NCI-H226 (cell line): ENCODE data around the gene MYO9B.

Experiments
- DNase-seq: peaks from one replicate; pipeline ENCODE4 v3.0.0-alpha.2; 2015

The MYO9B gene

DNA sequence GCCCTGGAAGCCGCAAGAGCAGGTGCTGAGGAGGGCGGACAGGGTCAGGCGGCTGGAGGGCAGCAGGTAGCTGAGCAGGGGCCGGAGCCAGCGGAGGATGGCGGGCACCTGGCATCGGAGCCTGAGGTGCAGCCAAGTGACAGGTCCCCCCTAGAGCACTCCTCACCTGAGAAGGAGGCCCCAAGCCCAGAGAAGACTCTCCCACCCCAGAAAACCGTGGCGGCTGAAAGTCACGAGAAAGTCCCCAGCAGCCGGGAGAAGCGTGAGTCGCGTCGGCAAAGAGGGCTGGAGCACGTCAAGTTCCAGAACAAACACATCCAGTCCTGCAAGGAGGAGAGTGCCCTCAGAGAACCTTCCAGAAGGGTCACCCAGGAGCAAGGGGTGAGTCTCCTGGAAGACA, 119.0 kb downstream of the MYO9B start:
- no peak for DNase-seq

DNA sequence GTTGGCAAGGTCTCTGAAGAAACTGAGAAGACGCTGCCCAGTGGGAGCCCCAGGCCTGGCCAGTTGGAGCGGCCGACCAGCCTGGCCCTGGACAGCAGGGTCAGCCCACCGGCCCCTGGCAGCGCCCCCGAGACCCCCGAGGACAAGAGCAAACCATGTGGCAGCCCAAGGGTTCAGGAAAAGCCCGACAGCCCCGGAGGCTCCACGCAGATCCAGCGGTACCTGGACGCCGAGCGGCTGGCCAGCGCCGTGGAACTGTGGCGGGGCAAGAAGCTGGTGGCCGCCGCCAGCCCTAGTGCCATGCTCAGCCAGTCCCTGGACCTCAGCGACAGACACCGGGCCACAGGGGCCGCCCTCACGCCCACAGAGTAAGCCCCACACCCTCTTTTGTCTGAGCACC, 119.5 kb downstream of the MYO9B start:
- DNase-seq, result no peak

DNA sequence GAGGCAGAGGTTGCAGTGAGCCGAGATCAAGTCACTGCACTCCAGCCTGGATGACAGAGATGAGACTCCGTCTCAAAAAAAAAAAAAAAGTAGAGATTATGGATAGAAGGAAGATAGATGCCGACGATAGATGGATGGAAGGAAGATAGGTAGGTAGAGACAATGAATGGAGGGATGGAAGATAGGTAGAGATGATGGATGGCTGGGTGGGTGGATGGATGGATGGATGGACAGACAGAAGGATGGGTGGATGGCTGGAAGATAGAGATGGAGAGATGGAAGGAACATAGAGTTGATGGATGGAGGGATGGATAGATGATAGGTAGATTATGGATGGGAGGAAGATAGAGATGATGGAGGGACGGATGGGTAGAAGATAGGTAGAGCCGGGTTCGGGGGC, 121.0 kb downstream of the MYO9B start:
- no peak for DNase-seq

DNA sequence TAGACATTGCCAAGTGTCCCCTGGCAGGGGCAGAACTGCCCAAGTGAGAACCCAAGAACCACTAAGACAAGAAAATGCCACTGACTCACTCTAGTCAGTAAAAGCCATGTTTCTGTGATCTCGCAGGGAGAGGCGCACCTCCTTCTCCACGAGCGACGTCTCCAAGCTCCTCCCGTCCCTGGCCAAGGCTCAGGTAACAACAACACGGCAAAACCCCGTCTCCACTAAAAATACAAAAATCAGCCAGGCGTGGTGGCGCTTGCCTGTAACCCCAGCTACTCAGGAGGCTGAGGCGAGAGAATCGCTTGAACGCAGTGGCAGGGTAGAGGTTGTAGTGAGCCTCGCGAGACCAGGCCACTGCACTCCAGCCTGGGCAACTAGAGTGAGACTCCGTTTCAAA, 122.1 kb downstream of the MYO9B start:
- DNase-seq, result no peak

DNA sequence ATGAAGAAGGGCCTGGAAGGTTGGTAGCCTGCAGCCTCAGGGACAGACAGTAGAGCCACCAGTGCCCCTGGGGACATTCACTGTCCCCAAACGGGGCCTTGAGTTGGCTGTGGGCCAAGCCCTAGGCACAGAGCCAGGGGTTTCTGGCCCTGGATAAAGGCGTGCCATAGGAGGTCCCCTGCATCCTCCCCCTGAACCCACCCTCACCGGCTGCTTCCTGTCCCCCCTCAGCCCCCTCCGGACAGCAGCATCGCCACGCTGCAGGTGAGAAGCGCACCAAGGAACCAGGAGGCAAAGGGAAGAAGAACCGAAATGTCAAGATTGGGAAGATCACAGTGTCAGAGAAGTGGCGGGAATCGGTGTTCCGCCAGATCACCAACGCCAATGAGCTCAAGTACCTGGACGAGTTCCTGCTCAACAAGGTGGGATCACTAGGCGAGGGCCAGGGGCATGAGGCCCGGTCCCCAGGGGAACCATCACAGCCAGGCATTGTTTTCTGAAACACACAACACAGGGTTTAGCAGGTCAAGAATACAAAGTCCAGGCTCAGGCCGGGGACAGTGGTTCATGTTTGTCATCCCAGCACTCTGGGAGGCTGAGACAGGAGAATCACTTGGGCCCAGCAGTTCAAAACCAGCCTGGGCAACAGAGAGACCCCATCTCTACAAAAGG, 125.0 kb downstream of the MYO9B start:
- DNase-seq, result no peak

DNA sequence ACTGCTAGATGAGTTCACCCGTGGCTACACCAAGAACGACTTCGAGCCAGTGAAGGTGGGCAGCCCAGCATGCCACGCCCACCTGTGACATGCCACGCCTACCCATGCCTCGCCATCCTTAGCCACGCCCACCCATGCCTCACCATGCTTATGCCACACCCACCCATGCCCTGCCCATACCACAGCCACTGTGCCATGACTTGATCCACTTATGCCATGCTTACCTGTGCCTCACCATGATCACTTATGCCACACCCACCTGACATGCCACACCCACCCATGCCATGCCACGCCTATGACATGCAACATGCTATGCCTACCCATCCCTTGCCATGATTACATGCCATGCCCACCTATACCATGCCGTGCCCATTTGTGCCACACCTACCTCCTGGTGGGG, 126.7 kb downstream of the MYO9B start:
- no peak for DNase-seq

DNA sequence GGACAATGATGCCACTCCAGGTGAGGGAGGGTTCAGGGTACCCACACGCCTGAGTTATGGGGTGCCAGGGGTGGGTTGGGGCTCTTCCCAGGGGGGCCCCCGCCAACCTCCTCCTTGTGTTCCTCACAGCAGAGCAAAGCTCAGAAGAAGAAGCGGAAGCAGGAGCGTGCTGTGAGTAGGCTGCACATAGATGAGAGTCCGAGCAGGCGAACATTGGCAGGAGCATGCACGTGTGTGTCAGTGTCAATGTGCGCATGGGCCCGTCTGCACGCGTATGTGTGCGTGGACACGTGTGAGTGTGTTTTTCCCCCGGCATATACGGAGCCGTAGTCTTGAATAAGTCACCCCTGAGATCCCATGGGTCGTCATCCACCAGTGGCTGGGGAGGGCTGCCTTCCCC, 127.1 kb downstream of the MYO9B start:
- DNase-seq, result no peak

DNA sequence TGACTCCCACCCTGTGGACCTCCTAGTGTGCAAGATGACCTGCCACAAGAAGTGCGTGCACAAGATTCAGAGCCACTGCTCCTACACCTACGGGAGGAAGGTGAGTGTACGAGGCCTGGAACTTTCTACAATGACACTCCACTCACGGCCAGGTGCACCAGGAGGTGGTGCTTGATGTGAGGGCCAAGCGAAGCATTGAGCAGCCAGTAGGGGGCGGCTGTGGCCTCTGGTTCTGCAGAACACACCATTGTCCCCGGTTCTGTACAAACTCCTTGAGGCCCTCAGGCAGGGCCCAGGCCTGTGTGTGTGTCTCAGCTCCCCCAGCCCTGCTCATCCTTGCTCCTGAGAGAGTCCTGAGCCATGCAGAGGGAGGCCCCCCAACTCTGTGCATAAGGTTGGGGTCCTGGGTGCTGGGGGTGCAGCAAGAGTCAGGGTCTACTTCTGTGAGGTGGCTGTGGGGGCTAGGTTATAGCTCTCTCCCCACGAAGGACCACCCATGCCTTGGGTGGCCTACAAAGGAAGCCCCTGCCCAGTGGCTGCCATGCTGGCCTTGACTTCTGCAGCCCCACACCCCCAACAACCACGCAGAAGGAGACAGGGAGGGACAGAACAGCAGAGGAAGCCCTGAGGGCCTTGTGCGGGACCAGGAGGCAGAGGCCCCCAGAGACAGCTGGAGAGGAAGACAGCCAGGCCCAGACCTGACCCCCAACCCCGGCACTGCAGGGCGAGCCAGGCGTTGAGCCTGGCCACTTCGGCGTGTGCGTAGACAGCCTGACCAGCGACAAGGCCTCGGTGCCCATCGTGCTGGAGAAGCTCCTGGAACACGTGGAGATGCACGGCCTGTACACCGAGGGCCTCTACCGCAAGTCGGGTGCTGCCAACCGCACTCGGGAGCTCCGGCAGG, 129.9 kb downstream of the MYO9B start:
- no peak for DNase-seq

DNA sequence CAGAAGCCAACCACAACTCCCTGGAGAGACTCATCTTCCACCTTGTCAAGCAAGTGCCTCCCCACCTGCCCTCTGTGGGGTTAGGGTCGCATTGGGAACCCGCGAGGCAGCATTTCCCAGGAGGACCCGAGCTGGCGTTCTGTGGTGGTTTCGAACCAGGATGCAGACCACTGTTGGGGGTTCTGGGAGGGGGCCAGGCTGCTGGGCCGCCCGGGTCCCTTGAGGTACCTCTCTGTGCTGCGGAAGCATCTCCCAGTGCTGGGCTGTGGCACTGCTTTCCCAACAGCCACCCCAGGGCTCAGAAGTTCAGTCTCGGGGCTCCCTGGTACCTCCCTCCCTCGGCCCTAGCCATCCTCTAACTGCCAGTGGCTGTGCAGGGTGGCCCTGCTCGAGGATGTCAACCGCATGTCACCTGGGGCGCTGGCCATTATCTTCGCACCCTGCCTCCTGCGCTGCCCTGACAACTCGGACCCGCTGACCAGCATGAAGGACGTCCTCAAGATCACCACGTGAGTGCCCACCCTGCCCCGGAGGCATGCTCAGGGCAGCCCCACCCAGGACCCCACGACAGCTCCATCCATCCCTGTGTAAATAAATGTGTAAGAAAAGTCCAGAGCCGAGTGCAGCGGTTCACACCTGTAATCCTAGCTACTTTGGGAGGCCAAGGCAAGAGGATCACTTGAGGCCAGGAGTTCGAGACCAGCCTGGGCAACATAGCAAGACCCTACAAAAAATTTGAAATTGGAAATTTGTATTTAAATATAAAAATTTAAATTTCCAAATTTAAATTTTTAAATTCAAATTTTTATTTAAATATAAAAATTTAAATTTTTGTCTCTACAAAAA, 131.4 kb downstream of the MYO9B start:
- no peak for DNase-seq

DNA sequence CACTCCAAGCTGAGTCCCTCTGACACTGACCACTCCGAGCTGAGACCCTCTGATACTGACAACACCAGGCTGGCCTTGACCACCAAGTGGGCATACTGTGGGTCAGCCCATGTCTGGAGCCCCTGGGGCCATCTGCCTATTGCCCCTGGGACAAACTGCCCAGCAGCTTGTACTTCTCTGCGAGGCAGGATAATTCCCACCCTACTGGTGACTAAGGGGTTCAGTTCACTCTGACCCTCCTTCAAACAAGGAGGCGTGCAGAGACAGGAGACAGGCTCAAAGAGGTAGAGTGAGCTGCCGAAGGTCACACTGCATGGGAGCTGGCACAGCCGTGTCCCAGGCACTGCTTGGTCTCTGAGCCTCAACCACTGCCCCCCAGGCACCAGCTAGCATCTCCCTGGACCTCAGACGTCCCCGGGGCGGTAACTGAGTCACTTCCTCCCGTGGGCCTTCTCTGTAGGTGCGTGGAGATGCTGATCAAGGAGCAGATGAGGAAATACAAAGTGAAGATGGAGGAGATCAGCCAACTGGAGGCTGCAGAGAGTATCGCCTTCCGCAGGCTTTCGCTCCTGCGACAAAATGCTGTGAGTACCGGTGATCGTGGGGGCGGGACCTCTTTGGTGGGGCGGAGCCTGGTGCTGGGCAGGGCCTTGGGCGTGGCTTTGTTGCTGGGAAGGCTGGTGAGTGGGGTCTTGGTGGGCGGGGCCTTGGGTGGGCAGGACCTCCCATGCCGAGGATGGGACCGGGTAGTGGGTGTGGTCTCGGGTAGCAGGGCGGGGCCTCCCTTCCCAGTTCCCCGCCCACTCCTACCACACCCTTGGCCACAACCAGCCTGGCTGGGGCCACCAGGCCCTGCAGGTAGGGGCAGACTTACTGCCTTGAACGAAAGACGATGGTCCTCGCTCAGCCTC, 133.8 kb downstream of the MYO9B start:
- DNase-seq, result peak; percentile 26

DNA sequence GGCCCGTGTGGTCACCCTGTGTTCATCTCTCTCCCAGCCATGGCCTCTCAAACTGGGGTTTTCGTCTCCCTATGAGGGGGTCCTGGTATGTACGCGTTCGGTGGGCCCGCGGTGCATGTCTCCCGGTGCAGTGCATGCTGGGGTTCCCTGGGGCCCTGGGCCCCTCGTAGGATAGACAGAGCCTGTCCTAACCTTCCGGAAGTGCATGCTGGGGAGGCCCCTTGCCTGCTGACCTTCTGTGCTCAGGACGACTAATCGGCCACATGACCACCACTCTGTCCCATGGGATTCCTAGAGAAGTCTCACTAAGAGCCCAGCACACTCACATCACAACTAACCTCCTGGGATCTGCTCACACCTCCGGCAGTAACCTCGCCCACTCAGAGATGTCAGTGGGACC, 134.7 kb downstream of the MYO9B start:
- DNase-seq, result no peak

DNA sequence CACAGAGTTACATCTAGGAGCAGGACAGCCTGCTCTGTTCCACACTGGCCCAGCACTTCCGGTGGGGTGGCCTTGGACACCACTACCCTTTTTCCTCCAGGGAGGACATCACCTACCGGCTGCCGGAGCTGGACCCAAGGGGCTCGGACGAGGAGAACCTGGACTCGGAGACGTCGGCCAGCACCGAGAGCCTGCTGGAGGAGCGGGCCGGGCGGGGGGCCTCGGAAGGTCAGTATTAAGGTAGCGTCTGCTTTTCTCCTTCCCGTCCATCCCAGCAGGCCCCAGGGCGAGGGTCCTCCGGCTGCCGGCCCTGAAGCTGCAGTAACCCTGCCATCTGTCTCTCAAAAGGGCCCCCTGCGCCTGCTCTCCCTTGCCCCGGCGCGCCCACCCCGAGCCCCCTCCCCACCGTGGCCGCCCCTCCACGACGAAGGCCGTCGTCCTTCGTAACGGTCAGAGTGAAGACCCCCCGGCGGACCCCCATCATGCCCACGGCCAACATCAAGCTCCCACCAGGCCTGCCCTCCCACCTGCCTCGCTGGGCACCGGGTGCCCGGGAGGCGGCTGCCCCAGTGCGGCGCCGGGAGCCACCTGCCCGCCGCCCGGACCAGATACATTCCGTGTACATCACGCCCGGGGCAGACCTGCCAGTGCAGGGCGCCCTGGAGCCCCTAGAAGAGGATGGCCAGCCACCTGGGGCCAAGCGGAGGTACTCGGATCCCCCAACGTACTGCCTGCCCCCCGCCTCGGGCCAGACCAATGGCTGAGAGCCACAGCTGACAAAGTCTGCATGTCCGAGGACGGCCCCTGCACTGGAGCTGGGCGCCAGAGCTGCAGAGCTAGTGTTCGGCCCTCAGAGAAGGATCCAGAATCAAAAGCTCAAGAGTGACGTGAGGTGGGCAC, 136.2 kb downstream of the MYO9B start:
- no peak for DNase-seq

DNA sequence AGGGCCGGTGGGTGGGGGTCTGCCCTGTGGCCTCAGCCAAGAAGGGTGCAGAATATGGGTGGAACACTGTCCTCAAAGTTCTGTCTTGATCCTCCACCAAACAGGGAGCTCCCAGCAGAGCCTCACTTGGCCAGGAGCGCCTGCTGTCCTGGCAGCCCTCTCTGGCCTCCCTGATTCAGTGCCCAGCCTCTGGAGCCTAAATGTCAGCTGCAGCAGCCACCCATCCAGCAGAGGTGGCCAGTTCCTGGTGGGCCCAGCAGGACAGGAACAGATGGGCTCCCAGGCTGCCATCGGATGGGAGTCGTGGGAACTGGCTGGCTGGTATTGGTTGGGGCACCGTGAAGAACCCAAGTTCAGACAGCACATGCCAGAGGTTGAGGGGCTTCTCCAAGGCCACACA, 137.8 kb downstream of the MYO9B start:
- no peak for DNase-seq

DNA sequence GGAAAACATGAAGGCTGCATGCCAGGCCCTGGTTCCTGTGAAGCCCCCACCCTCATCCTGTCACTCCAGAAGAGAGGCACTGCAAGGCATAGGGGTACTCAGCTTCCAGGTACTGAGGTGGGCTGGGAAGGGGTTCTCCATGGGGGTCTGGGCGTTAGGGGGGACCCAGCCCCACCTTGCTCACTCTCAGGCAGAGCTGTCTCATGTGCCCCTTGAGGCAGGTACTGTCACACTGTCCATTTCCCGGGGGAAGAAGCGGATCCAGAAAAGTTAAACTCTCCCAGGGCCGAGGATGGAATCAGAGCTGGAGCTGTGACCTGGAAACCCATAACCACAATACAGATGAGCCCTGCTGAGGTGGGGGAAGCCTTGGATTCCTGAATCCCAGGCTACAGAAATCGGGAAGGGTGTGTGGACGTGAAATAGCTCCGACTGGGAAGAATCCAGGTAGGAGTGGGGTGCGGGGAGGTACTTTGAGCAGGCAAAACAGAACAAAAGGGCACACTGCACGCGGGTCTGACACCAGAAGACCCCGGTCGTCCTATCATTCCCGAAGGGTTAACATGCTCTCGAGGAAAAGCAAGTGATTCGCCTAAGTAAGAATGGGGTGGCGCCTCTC, 139.0 kb downstream of the MYO9B start:
- no peak for DNase-seq

DNA sequence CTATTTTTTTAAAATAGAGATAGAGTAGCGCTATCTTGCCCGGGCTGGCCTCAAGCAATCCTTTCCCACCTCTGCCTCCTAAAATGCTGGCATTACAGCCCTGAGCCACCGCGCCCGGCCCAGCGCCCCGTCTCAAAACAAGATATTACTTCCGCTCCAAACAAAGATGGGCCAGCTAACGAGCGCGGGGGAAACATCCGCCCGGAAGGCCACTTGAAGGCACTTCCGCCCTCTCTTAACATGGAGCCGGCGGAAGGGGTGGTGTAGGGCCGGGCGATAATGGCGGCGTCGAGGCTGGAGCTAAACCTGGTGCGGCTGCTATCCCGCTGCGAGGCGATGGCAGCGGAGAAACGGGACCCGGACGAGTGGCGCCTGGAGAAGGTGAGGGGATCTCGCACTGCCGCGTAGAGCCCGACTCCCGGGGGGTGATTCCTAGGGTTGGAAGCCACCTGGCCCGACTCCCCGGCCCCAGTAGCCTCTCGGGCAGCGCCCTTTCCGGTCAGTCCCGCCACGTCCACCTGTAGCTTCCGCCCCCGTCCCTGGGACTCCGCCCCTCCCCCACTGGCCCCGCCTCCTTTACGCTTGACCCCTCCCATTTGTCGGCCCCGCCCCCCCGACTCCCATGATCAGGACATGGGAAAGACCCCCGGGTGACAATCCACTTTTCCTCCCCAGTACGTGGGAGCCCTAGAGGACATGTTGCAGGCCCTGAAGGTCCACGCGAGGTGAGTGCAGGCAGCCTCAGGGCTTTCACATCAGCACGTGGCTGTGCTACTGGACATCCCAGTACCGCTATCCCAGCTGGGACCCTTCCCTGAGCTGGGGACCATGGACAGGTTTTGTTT, 139.8 kb downstream of the MYO9B start, which contains the start of gene USE1:
TSS of gene USE1 (plus strand) at position 231 of the 845 bp plus-strand sequence. CDS start at position 280, 49 bp downstream.
- peak; percentile 89 for DNase-seq

DNA sequence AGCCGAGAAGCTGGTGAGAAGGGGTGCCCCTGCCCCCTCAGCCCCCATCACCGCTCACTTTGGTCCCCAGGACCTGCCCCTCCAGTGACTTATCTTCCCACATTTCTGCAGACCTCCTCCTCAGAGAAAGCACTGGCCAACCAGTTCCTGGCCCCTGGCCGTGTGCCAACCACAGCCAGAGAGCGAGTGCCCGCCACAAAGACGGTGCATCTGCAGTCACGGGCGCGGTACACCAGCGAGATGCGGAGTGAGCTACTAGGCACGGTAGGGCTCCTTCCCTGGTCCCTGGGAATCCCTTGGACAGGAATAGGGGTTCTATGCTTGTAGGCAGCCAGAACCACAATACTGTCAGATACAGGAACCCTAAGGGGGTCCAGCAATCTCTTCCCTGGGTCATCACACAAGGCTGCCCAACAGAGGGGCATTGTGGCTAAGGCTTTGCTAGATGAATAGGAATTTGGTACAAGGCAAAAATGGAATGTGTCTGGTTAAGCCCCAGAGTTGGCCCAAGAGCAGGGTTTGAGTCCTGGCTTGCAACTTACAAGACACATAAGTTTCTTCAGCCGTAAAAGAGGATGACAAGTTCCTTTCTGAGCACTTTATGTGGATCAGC, 140.6 kb downstream of the MYO9B start:
- no peak for DNase-seq

DNA sequence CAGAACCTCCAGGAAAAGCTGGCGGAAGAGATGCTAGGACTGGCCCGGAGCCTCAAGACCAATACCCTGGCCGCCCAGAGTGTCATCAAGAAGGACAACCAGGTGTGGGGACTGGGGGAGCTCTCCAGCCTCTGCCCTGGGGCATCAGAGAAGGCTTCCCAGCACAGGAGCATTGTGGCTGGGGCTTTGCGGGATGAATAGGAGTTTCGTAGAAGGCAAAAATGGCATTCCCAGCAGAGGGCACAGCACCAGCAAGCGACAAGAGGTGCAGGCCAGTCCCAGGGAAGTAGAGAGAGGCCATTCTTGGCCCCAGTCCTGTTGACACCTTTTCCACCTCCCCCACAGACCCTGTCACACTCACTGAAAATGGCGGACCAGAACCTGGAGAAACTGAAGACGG, 143.7 kb downstream of the MYO9B start:
- no peak for DNase-seq

DNA sequence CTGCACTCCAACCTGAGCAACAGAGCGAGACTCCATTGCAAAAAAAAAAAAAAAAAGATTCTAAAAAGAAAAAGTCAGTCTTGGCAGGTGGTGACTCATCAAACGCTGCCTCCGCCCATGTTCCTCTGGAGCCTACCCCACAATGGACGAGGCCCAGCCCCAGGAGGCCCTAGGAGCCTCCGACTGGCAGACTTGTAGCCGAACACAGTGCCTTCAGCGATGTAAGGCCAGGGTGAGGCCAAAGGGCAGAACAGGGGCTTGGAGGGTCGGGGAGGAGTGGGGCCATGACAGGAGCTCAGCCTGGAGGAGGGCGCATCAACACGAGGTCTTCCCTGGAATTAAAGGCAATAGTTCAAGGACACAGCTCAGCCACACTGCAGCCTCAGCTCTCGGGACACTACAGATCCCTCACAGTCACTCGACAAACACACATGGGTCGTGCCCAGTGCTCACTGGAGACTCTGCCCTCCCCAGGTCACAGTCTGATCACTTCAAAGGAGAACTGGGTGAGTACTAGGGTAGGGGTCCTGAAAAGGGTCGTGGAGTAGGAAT, 144.7 kb downstream of the MYO9B start:
- DNase-seq, result peak; percentile 68

DNA sequence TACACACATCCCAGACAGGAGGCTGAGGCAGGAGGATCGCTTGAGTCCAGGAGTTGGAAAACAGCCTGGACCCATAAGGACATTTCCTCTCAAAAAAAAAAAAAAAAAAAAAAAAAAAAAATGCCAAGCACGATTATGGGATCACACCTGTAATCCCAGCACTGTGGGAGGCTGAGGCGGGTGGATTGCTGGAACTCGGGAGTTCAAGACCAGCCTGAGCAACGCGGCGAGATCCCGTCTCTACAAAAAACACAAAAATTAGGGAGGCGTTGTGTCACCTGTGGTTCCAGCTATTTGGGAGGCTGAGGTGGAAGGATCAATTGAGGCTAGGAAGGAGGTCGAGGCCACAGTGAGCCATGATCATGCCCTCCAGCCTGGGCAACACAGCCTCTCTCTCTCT, 149.5 kb downstream of the MYO9B start:
- DNase-seq, result no peak
